GM19455 (cell line): ENCODE data around the gene GRK1.
"Not testable (repeated sequence)": the region's sequence is repeated elsewhere in the genome, so short reads cannot be mapped to it uniquely, and the experiment has no call there.

Experiments
- ATAC-seq: cut with Tn5 transposase; IDR thresholded peaks from one replicate; pipeline ENCODE4 v1.9.1; 2021; ENCODE audit not compliant: unreplicated experiment

GRK1 gene

GRCh38 chr13:113664751-113665596 is 2.0 kb upstream of the GRK1 start:
- ATAC-seq = no peak

- no peak for ATAC-seq
These were observed 1.3 kb upstream of the GRK1 start for GRCh38 chr13:113665597-113666328.

- ATAC-seq = no peak
These were observed 719 bp upstream of the GRK1 start for GRCh38 chr13:113666329-113666670.

- no peak for ATAC-seq
These were observed 912 bp downstream of the GRK1 start for GRCh38 chr13:113667771-113668490.

- ATAC-seq = no peak
These were observed 1.5 kb downstream of the GRK1 start for GRCh38 chr13:113668491-113668971.

- no peak for ATAC-seq
These were observed 2.3 kb downstream of the GRK1 start for GRCh38 chr13:113669231-113669754.

GRCh38 chr13:113669755-113670341 is 2.8 kb downstream of the GRK1 start:
- ATAC-seq = no peak

GRCh38 chr13:113670541-113670940 is 3.5 kb downstream of the GRK1 start:
- no peak for ATAC-seq

GRCh38 chr13:113671066-113672001 is 4.3 kb downstream of the GRK1 start:
- no peak for ATAC-seq

- ATAC-seq = no peak
These were observed 5.1 kb downstream of the GRK1 start for GRCh38 chr13:113672002-113672651.

- no peak for ATAC-seq
These were observed 55.9 kb downstream of the GRK1 start for GRCh38 chr13:113722921-113723320.

- ATAC-seq = no peak
These were observed 56.5 kb downstream of the GRK1 start for GRCh38 chr13:113723410-113724015.

GRCh38 chr13:113724016-113724758 is 57.2 kb downstream of the GRK1 start:
- ATAC-seq = no peak

GRCh38 chr13:113724780-113725315 is 57.8 kb downstream of the GRK1 start:
- ATAC-seq = peak; percentile 82

GRCh38 chr13:113725329-113726105 is 58.5 kb downstream of the GRK1 start:
- ATAC-seq = not testable (repeated sequence)

GRCh38 chr13:113726106-113726821 is 59.2 kb downstream of the GRK1 start:
- ATAC-seq = not testable (repeated sequence)
